Immature natural killer cell (primary cell): Measurements from ENCODE around the gene CLPTM1L. TPM values are rescaled to one million over a fixed set of nuclear protein-coding genes. Genes with fewer than 3 reads are reported as not detected.

ENCODE experiments used
- DNase-seq, 3 donors: peaks; one replicate each; pipeline ENCODE4 v3.0.0; 2022; ENCODE audit warnings: mixed read lengths in 1 of 3
- H3K27ac Mint-ChIP-seq, 6 donors: one replicate each; pipeline ENCODE4 v1.8.0; 2020; ENCODE audit warnings: mixed read lengths in 6 of 6, mild to moderate bottlenecking in 5 of 6, inconsistent platforms in 4 of 6, moderate library complexity in 3 of 6
- H3K27me3 Mint-ChIP-seq, 3 donors: one replicate each; pipeline ENCODE4 v1.8.0; 2020 to 2021; ENCODE audit warnings: low read depth in 3 of 3, mild to moderate bottlenecking in 3 of 3, mixed read lengths in 3 of 3, moderate library complexity in 3 of 3, inconsistent platforms in 1 of 3
- H3K36me3 Mint-ChIP-seq, 3 donors: one replicate each; pipeline ENCODE4 v1.8.0; 2020; ENCODE audit warnings: mixed read lengths in 3 of 3, inconsistent platforms in 2 of 3, mild to moderate bottlenecking in 2 of 3
- H3K4me1 Mint-ChIP-seq, 2 donors: one replicate each; pipeline ENCODE4 v1.8.0; 2020; ENCODE audit warnings: inconsistent platforms in 2 of 2, mild to moderate bottlenecking in 2 of 2, mixed read lengths in 2 of 2, moderate library complexity in 1 of 2
- H3K4me3 Mint-ChIP-seq, 5 donors: one replicate each; pipeline ENCODE4 v1.8.0; 2020; ENCODE audit warnings: mild to moderate bottlenecking in 5 of 5, mixed read lengths in 5 of 5, inconsistent platforms in 3 of 5, moderate library complexity in 3 of 5
- H3K9me3 Mint-ChIP-seq, 6 donors: one replicate each; pipeline ENCODE4 v1.8.0; 2020; ENCODE audit warnings: mild to moderate bottlenecking in 6 of 6, mixed read lengths in 6 of 6, inconsistent platforms in 4 of 6, moderate library complexity in 3 of 6
- polyA plus RNA-seq, 3 donors: library from polyadenylated mRNA; unstranded; fragments of 300-500 nt; fragmentation: Illumina TruSeq; gene quantifications; one replicate each; pipeline ENCODE4 v1.2.3, GENCODE V29; 2021

The CLPTM1L gene
- polyA plus RNA-seq, result 10 to 100 TPM; 25.9 to 61.6 (median 35.7) TPM

GRCh38 chr5:1344975-1345838 is at the start of gene CLPTM1L:
CLPTM1L (minus strand) TSS chr5:1345099; CDS start chr5:1344841, 258 bp downstream.
- Mint-ChIP-seq H3K36me3 (peaks cover 9 to 14% (median 14%) of the 10 kb centered on the region in 3 donors), H3K9me3 (no peaks in the 10 kb centered on the region), H3K4me1 (peaks cover 34 to 39% of the 10 kb centered on the region in 2 donors), H3K27ac (peak within 1 kb of the TSS; percentile 86 to 94 (median 90)), H3K4me3 (peak within 1 kb of the TSS; percentile 85 to 93 (median 91)), H3K27me3 (peaks cover 2 to 11% (median 7%) of the 10 kb centered on the region in 3 donors)
- DNase-seq, result peak; percentile 89 to 92 (median 91)

GRCh38 chr5:1393571-1394501 is 48.9 kb upstream of the CLPTM1L start:
- H3K27ac Mint-ChIP-seq, result no peak overlapping the region
- no peak for DNase-seq

GRCh38 chr5:1392801-1393565 is 48.1 kb upstream of the CLPTM1L start:
- Mint-ChIP-seq H3K4me3 (no peak overlapping the region), H3K27ac (no peak overlapping the region), H3K27me3 (peaks cover 11 to 26% (median 18%) of the 10 kb centered on the region in 3 donors), H3K36me3 (peaks cover 0 to 4% (median 0%) of the 10 kb centered on the region in 3 donors), H3K9me3 (no peaks in the 10 kb centered on the region), H3K4me1 (no peaks in the 10 kb centered on the region)
- DNase-seq, result no peak

More at GRCh38 chr5:1393571-1394501, 48.9 kb upstream of the CLPTM1L start:
- peaks cover 0 to 4% (median 0%) of the 10 kb centered on the region in 3 donors for H3K36me3 Mint-ChIP-seq
- no peak overlapping the region for H3K4me3 Mint-ChIP-seq
- no peaks in the 10 kb centered on the region for H3K4me1 Mint-ChIP-seq
- peaks cover 11 to 18% (median 18%) of the 10 kb centered on the region in 3 donors for H3K27me3 Mint-ChIP-seq
- no peaks in the 10 kb centered on the region for H3K9me3 Mint-ChIP-seq

GRCh38 chr5:1392261-1392660 is 47.4 kb upstream of the CLPTM1L start:
- Mint-ChIP-seq H3K27ac (no peak overlapping the region), H3K4me3 (no peak overlapping the region), H3K36me3 (peaks cover 0 to 4% (median 0%) of the 10 kb centered on the region in 3 donors), H3K27me3 (peaks cover 11 to 26% (median 14%) of the 10 kb centered on the region in 3 donors), H3K9me3 (no peaks in the 10 kb centered on the region), H3K4me1 (peaks cover under 1 to 5% of the 10 kb centered on the region in 2 donors)
- DNase-seq, result no peak

GRCh38 chr5:1391691-1392090 is 46.8 kb upstream of the CLPTM1L start:
- peaks cover 10 to 28% (median 11%) of the 10 kb centered on the region in 3 donors for H3K27me3 Mint-ChIP-seq
- H3K27ac Mint-ChIP-seq, result no peak overlapping the region

GRCh38 chr5:1390861-1391600 is 46.1 kb upstream of the CLPTM1L start:
- no peak overlapping the region for H3K27ac Mint-ChIP-seq
- DNase-seq, result no peak
- H3K4me3 Mint-ChIP-seq, result no peak overlapping the region
- no peaks in the 10 kb centered on the region for H3K9me3 Mint-ChIP-seq
- H3K27me3 Mint-ChIP-seq, result peaks cover 11 to 35% (median 13%) of the 10 kb centered on the region in 3 donors
- H3K36me3 Mint-ChIP-seq, result peaks cover 0 to 3% (median 0%) of the 10 kb centered on the region in 3 donors
- peaks cover 13 to 17% of the 10 kb centered on the region in 2 donors for H3K4me1 Mint-ChIP-seq

More at GRCh38 chr5:1391691-1392090, 46.8 kb upstream of the CLPTM1L start:
- H3K36me3 Mint-ChIP-seq, result peaks cover 0 to 4% (median 0%) of the 10 kb centered on the region in 3 donors
- no peak overlapping the region for H3K4me3 Mint-ChIP-seq
- H3K9me3 Mint-ChIP-seq, result no peaks in the 10 kb centered on the region
- DNase-seq, result no peak
- H3K4me1 Mint-ChIP-seq, result peaks cover 6 to 11% of the 10 kb centered on the region in 2 donors

- peaks cover 12 to 35% (median 15%) of the 10 kb centered on the region in 3 donors for H3K27me3 Mint-ChIP-seq
- H3K4me3 Mint-ChIP-seq, result no peak overlapping the region
- DNase-seq, result no peak
- peaks cover 17 to 24% of the 10 kb centered on the region in 2 donors for H3K4me1 Mint-ChIP-seq
- H3K27ac Mint-ChIP-seq, result no peak overlapping the region
- no peaks in the 10 kb centered on the region for H3K36me3 Mint-ChIP-seq
- no peaks in the 10 kb centered on the region for H3K9me3 Mint-ChIP-seq
These were observed 45.4 kb upstream of the CLPTM1L start for GRCh38 chr5:1390333-1390732.

- H3K4me3 Mint-ChIP-seq, result peak overlapping the region in 4 of 5 donors; percentile 15 to 79 (median 51)
- H3K27me3 Mint-ChIP-seq, result peaks cover 9 to 27% (median 14%) of the 10 kb centered on the region in 3 donors
- no peaks in the 10 kb centered on the region for H3K36me3 Mint-ChIP-seq
- no peak for DNase-seq
- H3K27ac Mint-ChIP-seq, result peak overlapping the region in 5 of 6 donors; percentile 10 to 99 (median 80)
- H3K9me3 Mint-ChIP-seq, result no peaks in the 10 kb centered on the region
- peaks cover 20 to 29% of the 10 kb centered on the region in 2 donors for H3K4me1 Mint-ChIP-seq
These were observed 43.6 kb upstream of the CLPTM1L start for GRCh38 chr5:1388383-1388967.

- H3K4me1 Mint-ChIP-seq, result peaks cover 20 to 29% of the 10 kb centered on the region in 2 donors
- no peaks in the 10 kb centered on the region for H3K36me3 Mint-ChIP-seq
- peak overlapping the region in 5 of 6 donors; percentile 99 to 100 (median 100) for H3K27ac Mint-ChIP-seq
- no peaks in the 10 kb centered on the region for H3K9me3 Mint-ChIP-seq
- peaks cover 9 to 27% (median 14%) of the 10 kb centered on the region in 3 donors for H3K27me3 Mint-ChIP-seq
- peak overlapping the region in 3 of 5 donors; percentile 34 to 100 (median 57) for H3K4me3 Mint-ChIP-seq
- DNase-seq, result no peak
These were observed 43.0 kb upstream of the CLPTM1L start for GRCh38 chr5:1387876-1388275.

GRCh38 chr5:1387059-1387755 is 42.3 kb upstream of the CLPTM1L start:
- no peaks in the 10 kb centered on the region for H3K9me3 Mint-ChIP-seq
- H3K27ac Mint-ChIP-seq, result peak overlapping the region; percentile 99 to 100 (median 100)
- H3K4me3 Mint-ChIP-seq, result peak overlapping the region; percentile 98 to 100 (median 99)
- no peaks in the 10 kb centered on the region for H3K36me3 Mint-ChIP-seq
- DNase-seq, result no peak
- H3K27me3 Mint-ChIP-seq, result peaks cover 9 to 27% (median 14%) of the 10 kb centered on the region in 3 donors
- H3K4me1 Mint-ChIP-seq, result peaks cover 20 to 29% of the 10 kb centered on the region in 2 donors

GRCh38 chr5:1386274-1386717 is 41.4 kb upstream of the CLPTM1L start:
- Mint-ChIP-seq H3K4me1 (peaks cover 24 to 33% of the 10 kb centered on the region in 2 donors), H3K27ac (peak overlapping the region; percentile 99 to 100 (median 100)), H3K27me3 (peaks cover 5 to 24% (median 14%) of the 10 kb centered on the region in 3 donors), H3K4me3 (peak overlapping the region; percentile 98 to 100 (median 99)), H3K36me3 (no peaks in the 10 kb centered on the region), H3K9me3 (no peaks in the 10 kb centered on the region)
- peak; percentile 81 to 87 (median 85) for DNase-seq
